ENCODE data around the gene DPEP2. TPM values are rescaled to one million over a fixed set of nuclear protein-coding genes. Genes with fewer than 3 reads are reported as not detected.

DPEP2 gene
- total and polyA plus RNA-seq, 3 experiments from 2014 or later = 6.2 to 34.0 (median 6.4) TPM

DNA sequence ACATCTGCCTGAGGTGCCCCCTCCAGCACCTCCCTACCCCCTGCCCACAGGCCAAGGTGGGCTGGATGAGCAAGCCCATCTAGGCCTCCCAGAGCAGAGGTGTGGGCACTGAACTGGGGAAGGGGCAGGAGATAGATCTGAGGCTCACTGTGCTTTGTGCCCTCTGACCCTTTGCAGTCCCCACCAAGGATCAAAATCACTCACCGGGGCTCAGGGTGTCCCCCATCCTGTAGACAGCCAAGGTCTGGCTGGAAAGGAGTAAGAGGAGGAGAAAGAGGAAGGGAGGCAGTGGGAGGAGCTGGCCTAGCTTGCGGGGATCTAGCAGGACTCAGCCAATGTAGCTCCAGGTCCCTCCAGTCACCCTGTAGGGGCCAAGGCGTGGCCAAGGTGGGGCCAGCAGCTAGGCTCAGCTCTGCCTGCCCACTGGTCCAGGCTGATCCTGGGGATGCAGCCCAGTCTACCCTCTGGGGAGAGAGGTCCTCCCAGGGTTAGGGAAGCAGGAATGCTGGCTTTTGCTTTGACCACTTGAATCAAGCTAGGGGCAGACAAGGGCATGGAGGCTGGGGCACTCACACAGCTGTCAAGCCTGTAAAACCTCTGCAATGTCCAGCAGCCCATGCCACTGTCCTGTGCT, 32.6 kb downstream of the DPEP2 start:
- POLR2A ChIA-PET = interaction anchor here (1.0 kb wide), 1 partner anchor 31 kb away, joined by 4 read pairs; no protein-coding TSS in a partner anchor
- Histone ChIP-seq H3K9me3 (ENCODE audit: low read length) (no peaks in the 10 kb centered on the region), H3K4me1 (ENCODE audit: insufficient read depth, low read length) (peaks cover 17% of the 10 kb centered on the region), H3K4me3 (ENCODE audit: low read length) (peak overlapping the region; percentile 81), H3K27ac (ENCODE audit: low read depth, low read length) (no peak overlapping the region), H3K36me3 (ENCODE audit: insufficient read depth, low read length) (peaks cover 6% of the 10 kb centered on the region), H3K27me3 (ENCODE audit: insufficient read depth, low read length, poor library complexity, severe bottlenecking) (no peaks in the 10 kb centered on the region)
- no peak for DNase-seq
- CTCF ChIA-PET = interaction anchor here (1.0 to 1.4 kb wide), 2 partner anchors 25 to 84 kb away, joined by 4 to 5 read pairs; no protein-coding TSS in a partner anchor
- Mint-ChIP-seq H3K4me3 (peak overlapping the region; percentile 83 to 97 (median 96)), H3K27me3 (no peaks in the 10 kb centered on the region), H3K36me3 (peaks cover 0 to 16% (median 0%) of the 10 kb centered on the region in 3 donors), H3K27ac (peak overlapping the region in 5 of 8 donors; percentile 74 to 95 (median 91)), H3K9me3 (no peaks in the 10 kb centered on the region), H3K4me1 (peaks cover 22 to 32% (median 30%) of the 10 kb centered on the region in 3 donors)

DNA sequence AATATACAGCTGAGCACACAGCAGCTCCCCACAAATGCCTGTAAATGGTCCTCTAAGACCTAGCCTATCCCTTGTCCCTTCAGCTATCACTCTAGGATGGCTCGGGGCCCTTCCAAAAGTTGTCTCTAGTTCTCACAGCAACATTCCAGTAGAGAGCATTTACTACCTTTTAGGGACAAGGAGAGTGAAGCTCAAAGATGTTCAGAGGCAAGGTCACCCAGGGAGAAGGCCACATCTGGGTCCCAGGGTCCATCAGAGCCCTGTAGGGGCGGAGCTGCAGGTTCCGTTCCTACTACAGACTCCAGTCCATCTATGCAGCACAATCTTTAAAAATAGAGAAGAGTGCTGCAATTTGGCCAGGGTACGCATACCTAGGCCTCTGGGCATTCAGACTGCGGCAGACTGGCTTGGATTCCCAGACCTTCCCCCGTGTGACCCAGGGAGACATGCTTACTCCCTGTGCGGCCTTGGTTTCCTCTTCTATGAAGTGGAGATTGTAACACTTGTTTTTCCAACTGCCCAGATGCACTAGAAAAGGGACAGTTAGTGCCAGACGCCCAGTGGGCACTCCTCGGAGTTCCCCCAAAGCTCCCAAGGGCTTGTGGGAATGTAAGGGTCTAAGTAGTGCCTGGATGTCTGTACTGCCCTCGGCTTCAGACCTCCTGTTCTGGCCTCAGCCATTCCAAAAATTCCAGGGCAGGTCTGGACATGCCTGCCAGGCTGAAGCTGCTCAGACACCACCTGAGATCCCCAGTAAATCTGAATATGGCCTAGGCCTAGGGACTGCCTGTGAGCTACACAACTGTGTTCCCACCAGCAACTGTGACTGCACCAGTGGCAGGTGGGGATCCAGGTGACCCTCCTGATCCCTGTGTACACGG, 33.4 kb downstream of the DPEP2 start:
- Mint-ChIP-seq H3K9me3 (no peaks in the 10 kb centered on the region), H3K36me3 (peaks cover 0 to 23% (median 2%) of the 10 kb centered on the region in 3 donors), H3K27ac (peak overlapping the region in 3 of 8 donors; percentile 31 to 61 (median 52)), H3K4me1 (peaks cover 22 to 32% (median 30%) of the 10 kb centered on the region in 3 donors), H3K27me3 (no peaks in the 10 kb centered on the region), H3K4me3 (peak overlapping the region in 1 of 7 donors; percentile 96)
- Histone ChIP-seq H3K27ac (ENCODE audit: low read depth, low read length) (no peak overlapping the region), H3K27me3 (ENCODE audit: insufficient read depth, low read length, poor library complexity, severe bottlenecking) (no peaks in the 10 kb centered on the region), H3K4me1 (ENCODE audit: insufficient read depth, low read length) (peaks cover 17% of the 10 kb centered on the region), H3K4me3 (ENCODE audit: low read length) (no peak overlapping the region), H3K36me3 (ENCODE audit: insufficient read depth, low read length) (peaks cover 10% of the 10 kb centered on the region), H3K9me3 (ENCODE audit: low read length) (no peaks in the 10 kb centered on the region)
- CTCF ChIA-PET = interaction anchor here (1.4 kb wide), 1 partner anchor 83 kb away, joined by 4 read pairs; no protein-coding TSS in a partner anchor
- DNase-seq = no peak
- POLR2A ChIA-PET = interaction anchor here (1.0 kb wide), 1 partner anchor 30 kb away, joined by 4 read pairs; no protein-coding TSS in a partner anchor

DNA sequence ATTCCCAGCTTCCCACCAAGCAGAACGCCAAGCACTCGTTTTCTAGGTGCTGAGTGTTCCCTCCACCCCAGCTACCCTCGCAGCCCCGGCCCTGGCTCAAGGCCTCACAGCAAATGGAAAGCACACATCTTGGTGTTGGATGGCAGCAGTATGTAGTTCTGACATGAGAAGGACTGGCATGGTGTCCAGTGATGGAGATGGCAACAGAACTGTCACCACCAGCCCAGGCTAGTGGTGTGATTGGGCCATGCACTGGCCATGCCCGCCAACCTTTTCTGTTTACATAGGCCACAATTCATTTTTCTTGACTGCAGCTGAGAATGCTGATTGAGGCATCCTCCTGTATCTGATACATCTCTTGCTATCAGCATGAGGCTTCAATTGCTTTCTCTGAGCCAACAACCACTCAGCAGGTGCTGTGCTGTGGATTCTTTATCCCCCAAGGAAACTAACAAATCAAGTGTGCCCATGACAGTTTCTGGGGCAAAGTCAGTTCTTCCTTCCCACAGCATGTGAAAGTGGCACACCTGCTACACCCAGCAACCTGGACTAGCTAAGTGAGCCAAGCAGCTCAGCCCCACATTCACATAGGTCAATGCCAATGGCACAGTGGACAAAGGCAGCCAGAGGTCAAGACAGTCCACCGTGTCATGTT, 34.7 kb downstream of the DPEP2 start:
- Histone ChIP-seq H3K9me3 (ENCODE audit: low read length) (no peaks in the 10 kb centered on the region), H3K27ac (ENCODE audit: low read depth, low read length) (no peak overlapping the region), H3K27me3 (ENCODE audit: insufficient read depth, low read length, poor library complexity, severe bottlenecking) (no peaks in the 10 kb centered on the region), H3K4me3 (ENCODE audit: low read length) (no peak overlapping the region), H3K36me3 (ENCODE audit: insufficient read depth, low read length) (peaks cover 11% of the 10 kb centered on the region), H3K4me1 (ENCODE audit: insufficient read depth, low read length) (peaks cover 17% of the 10 kb centered on the region)
- DNase-seq = no peak
- POLR2A ChIA-PET = interaction anchor here (0.6 to 0.7 kb wide), 2 partner anchors 41 to 1331 kb away, joined by 3 to 4 read pairs; no protein-coding TSS in a partner anchor
- CTCF ChIA-PET = no interaction called here
- no peaks in the 10 kb centered on the region for H3K9me3 Mint-ChIP-seq
- H3K27me3 Mint-ChIP-seq = no peaks in the 10 kb centered on the region
- H3K27ac Mint-ChIP-seq = peak overlapping the region in 3 of 8 donors; percentile 7 to 70 (median 66)
- H3K4me3 Mint-ChIP-seq = peak overlapping the region in 1 of 7 donors; percentile 27
- H3K4me1 Mint-ChIP-seq = peaks cover 20 to 30% (median 29%) of the 10 kb centered on the region in 3 donors
- H3K36me3 Mint-ChIP-seq = peaks cover 0 to 32% (median 4%) of the 10 kb centered on the region in 3 donors

DNA sequence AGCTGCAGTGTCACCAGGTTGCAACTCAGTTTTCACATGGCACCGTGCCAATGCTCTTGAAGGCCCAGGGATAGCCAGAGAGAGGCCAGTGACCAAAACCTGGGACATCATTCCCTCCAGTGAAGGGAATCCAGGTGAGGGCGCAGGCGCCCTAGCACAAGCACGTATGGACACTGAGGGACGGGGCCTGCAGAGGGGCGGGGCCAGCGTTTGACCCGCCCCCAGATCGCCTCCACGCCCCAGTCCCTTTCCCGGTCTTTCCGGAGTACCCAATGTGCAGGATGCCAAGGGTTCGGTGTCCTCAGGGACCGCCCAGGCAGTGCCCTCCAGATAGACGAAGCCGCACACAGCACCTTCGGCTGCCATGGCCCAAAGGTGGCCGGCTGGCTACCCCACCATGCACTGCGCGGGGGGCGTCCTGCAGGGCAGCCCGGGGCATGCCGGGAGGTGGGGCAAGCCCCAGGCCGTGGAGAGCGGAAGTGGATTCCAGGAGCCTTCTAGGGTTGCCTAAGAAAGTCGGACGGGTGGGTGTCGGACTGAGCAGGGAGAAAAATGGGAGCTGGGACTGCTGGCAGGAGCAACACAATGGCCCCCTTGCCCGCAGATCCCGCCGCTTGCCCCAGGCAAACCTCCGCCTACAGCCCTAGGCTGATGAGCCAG, 35.5 kb downstream of the DPEP2 start:
- Histone ChIP-seq H3K27ac (ENCODE audit: low read depth, low read length) (no peak overlapping the region), H3K36me3 (ENCODE audit: insufficient read depth, low read length) (peaks cover 11% of the 10 kb centered on the region), H3K9me3 (ENCODE audit: low read length) (no peaks in the 10 kb centered on the region), H3K4me1 (ENCODE audit: insufficient read depth, low read length) (peaks cover 17% of the 10 kb centered on the region), H3K27me3 (ENCODE audit: insufficient read depth, low read length, poor library complexity, severe bottlenecking) (no peaks in the 10 kb centered on the region), H3K4me3 (ENCODE audit: low read length) (no peak overlapping the region)
- no peak overlapping the region for H3K27ac Mint-ChIP-seq
- no peaks in the 10 kb centered on the region for H3K27me3 Mint-ChIP-seq
- CTCF ChIA-PET = interaction anchor here (1.4 kb wide), 1 partner anchor 23 kb away, joined by 4 read pairs; no protein-coding TSS in a partner anchor
- peaks cover 0 to 32% (median 4%) of the 10 kb centered on the region in 3 donors for H3K36me3 Mint-ChIP-seq
- peaks cover 16 to 25% (median 23%) of the 10 kb centered on the region in 3 donors for H3K4me1 Mint-ChIP-seq
- H3K9me3 Mint-ChIP-seq = no peaks in the 10 kb centered on the region
- no peak for DNase-seq
- POLR2A ChIA-PET = interaction anchor here (0.6 kb wide), 1 partner anchor 1331 kb away, joined by 4 read pairs; no protein-coding TSS in a partner anchor
- no peak overlapping the region for H3K4me3 Mint-ChIP-seq

DNA sequence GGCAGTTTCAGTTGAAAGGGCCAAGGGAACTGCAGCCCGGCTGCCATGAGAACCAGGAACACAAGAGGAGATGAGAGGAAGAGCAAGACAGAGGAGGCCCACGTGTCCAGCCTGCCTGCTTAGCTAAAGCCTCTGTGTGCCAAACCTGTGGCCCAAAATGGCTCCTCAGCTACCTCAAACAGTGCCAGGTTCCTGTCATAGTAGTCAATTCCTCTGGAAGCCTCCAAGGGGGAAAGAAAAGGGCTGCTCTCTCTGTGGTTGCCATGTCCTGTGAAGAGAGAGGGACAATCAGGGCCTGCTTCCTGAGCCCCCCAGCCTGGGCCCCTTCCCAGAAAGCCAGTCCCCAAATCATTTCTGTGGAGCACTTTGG, 36.0 kb downstream of the DPEP2 start:
- H3K4me1 Mint-ChIP-seq = peaks cover 16 to 25% (median 23%) of the 10 kb centered on the region in 3 donors
- POLR2A ChIA-PET = no interaction called here
- CTCF ChIA-PET = interaction anchor here (1.0 to 1.4 kb wide), 2 partner anchors 23 to 147 kb away, joined by 4 read pairs; no protein-coding TSS in a partner anchor

DNA sequence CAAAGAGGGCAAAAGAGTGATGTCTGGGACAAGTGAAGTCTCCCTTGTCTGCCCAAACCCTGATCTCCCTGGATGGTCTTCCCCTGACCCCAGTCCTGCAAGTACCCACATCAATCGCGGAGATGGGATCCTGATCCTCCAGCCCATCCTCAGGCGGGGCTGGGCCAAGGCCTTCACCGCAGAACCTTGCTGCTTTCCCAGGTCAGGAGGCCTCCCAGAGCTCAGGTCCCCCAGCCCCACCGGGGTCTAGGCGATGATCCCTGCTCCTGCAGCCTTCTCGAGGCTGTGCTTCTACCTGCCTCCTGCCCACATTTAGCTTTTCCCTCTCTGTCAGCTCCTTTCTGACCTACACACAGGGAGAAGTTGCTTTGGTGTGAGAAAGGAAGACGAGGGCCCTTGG, 37.1 kb downstream of the DPEP2 start:
- no peaks in the 10 kb centered on the region for H3K27me3 Mint-ChIP-seq
- H3K27me3 ChIP-seq (ENCODE audit: insufficient read depth, low read length, poor library complexity, severe bottlenecking) = no peaks in the 10 kb centered on the region
- CTCF ChIA-PET = interaction anchor here (0.9 to 1.4 kb wide), 3 partner anchors 22 to 441 kb away, joined by 3 to 4 read pairs (median 4); no protein-coding TSS in a partner anchor
- no peaks in the 10 kb centered on the region for H3K9me3 Mint-ChIP-seq
- H3K27ac ChIP-seq (ENCODE audit: low read depth, low read length) = no peak overlapping the region
- no peak overlapping the region for H3K4me3 Mint-ChIP-seq
- peaks cover 10% of the 10 kb centered on the region for H3K4me1 ChIP-seq (ENCODE audit: insufficient read depth, low read length)
- no peak overlapping the region for H3K4me3 ChIP-seq (ENCODE audit: low read length)
- no peak for DNase-seq
- peak overlapping the region in 1 of 8 donors; percentile 60 for H3K27ac Mint-ChIP-seq
- H3K9me3 ChIP-seq (ENCODE audit: low read length) = no peaks in the 10 kb centered on the region
- POLR2A ChIA-PET = no interaction called here
- H3K36me3 Mint-ChIP-seq = peaks cover 0 to 35% (median 4%) of the 10 kb centered on the region in 3 donors
- H3K4me1 Mint-ChIP-seq = peaks cover 9 to 17% (median 15%) of the 10 kb centered on the region in 3 donors
- H3K36me3 ChIP-seq (ENCODE audit: insufficient read depth, low read length) = peaks cover 11% of the 10 kb centered on the region

More for the DNA sequence above, 36.0 kb downstream of the DPEP2 start:
- Histone ChIP-seq H3K27ac (ENCODE audit: low read depth, low read length) (no peak overlapping the region), H3K9me3 (ENCODE audit: low read length) (no peaks in the 10 kb centered on the region), H3K36me3 (ENCODE audit: insufficient read depth, low read length) (peaks cover 11% of the 10 kb centered on the region), H3K4me1 (ENCODE audit: insufficient read depth, low read length) (peaks cover 17% of the 10 kb centered on the region), H3K27me3 (ENCODE audit: insufficient read depth, low read length, poor library complexity, severe bottlenecking) (no peaks in the 10 kb centered on the region), H3K4me3 (ENCODE audit: low read length) (no peak overlapping the region)
- Mint-ChIP-seq H3K4me3 (peak overlapping the region in 1 of 7 donors; percentile 54), H3K36me3 (peaks cover 0 to 35% (median 4%) of the 10 kb centered on the region in 3 donors), H3K27ac (no peak overlapping the region), H3K27me3 (no peaks in the 10 kb centered on the region), H3K9me3 (no peaks in the 10 kb centered on the region)
- no peak for DNase-seq

DNA sequence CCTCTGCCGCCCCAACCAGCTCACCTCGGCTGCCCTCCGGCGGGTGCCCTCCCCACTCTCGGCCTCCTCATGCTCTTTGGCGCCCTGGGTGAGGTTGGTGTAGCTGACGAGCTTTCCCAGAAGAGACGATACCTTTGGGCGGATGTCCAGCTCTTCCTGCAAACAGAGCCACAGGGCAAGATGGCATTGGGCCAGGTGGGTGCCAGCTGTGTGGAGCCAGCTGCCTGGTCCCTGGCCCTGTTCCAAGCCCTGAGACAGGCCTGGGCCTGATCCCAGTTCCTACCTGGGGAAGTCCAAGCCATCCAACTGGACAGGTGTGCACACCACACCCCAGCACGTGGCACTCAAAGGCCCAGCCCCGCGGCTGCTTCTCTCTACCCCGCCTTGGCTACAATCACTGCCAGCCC, 37.7 kb downstream of the DPEP2 start:
- Histone ChIP-seq H3K27me3 (ENCODE audit: insufficient read depth, low read length, poor library complexity, severe bottlenecking) (no peaks in the 10 kb centered on the region), H3K36me3 (ENCODE audit: insufficient read depth, low read length) (peaks cover 11% of the 10 kb centered on the region), H3K27ac (ENCODE audit: low read depth, low read length) (no peak overlapping the region), H3K4me3 (ENCODE audit: low read length) (no peak overlapping the region), H3K9me3 (ENCODE audit: low read length) (no peaks in the 10 kb centered on the region), H3K4me1 (ENCODE audit: insufficient read depth, low read length) (peaks cover 4% of the 10 kb centered on the region)
- ChIA-PET CTCF (interaction anchor here (0.6 to 2.3 kb wide), 3 partner anchors 145 to 440 kb away, joined by 3 to 8 read pairs (median 3); no protein-coding TSS in a partner anchor), POLR2A (no interaction called here)
- Mint-ChIP-seq H3K36me3 (peaks cover 0 to 35% (median 4%) of the 10 kb centered on the region in 3 donors), H3K9me3 (no peaks in the 10 kb centered on the region), H3K4me1 (peaks cover 5 to 12% (median 10%) of the 10 kb centered on the region in 3 donors), H3K27ac (peak overlapping the region in 1 of 8 donors; percentile 60), H3K4me3 (no peak overlapping the region), H3K27me3 (no peaks in the 10 kb centered on the region)
- no peak for DNase-seq

Measured in CD8-positive, alpha-beta memory T cell (primary cell).